HEK293 (cell line): ENCODE results near the gene C19orf73.

Experiments
- OSR2 ChIP-seq: fragments of 450-650 bp; formaldehyde crosslinking; IDR thresholded peaks from 2 replicates; pipeline ENCODE4 v1.5.1; 2016; ENCODE audit warnings: missing biosample characterization, missing genetic modification characterization
- RBAK ChIP-seq: fragments of 450-650 bp; formaldehyde crosslinking; IDR thresholded peaks from 2 replicates; pipeline ENCODE4 v1.5.1; 2016; ENCODE audit warnings: missing biosample characterization, missing genetic modification characterization
- SALL2 ChIP-seq: fragments of 450-650 bp; formaldehyde crosslinking; IDR thresholded peaks from 2 replicates; pipeline ENCODE4 v1.5.0; 2017; ENCODE audit warnings: missing biosample characterization, mild to moderate bottlenecking, missing genetic modification characterization, borderline replicate concordance
- SP3 ChIP-seq: fragments of 450-650 bp; formaldehyde crosslinking; IDR thresholded peaks from 2 replicates; pipeline ENCODE4 v1.5.1; 2016; ENCODE audit warnings: missing biosample characterization, missing genetic modification characterization
- ZBTB20 ChIP-seq: fragments of 450-650 bp; formaldehyde crosslinking; IDR thresholded peaks from 2 replicates; pipeline ENCODE4 v1.5.1; 2016; ENCODE audit warnings: missing biosample characterization, missing genetic modification characterization
- ZBTB48 ChIP-seq: fragments of 450-650 bp; formaldehyde crosslinking; IDR thresholded peaks from 2 replicates; pipeline ENCODE4 v1.5.1; 2016; ENCODE audit warnings: missing biosample characterization, missing genetic modification characterization
- ZNF133 ChIP-seq: fragments of 450-650 bp; formaldehyde crosslinking; IDR thresholded peaks from 2 replicates; pipeline ENCODE4 v1.5.1; 2016; ENCODE audit warnings: missing biosample characterization, missing genetic modification characterization
- ZNF16 ChIP-seq: fragments of 450-650 bp; formaldehyde crosslinking; IDR thresholded peaks from 2 replicates; pipeline ENCODE4 v1.5.1; 2016; ENCODE audit warnings: low read depth, missing biosample characterization, missing genetic modification characterization
- ZNF394 ChIP-seq: fragments of 450-650 bp; formaldehyde crosslinking; IDR thresholded peaks from 2 replicates; pipeline ENCODE4 v1.5.1; 2016; ENCODE audit warnings: missing biosample characterization, missing genetic modification characterization, mild to moderate bottlenecking, moderate library complexity, borderline replicate concordance
- ZNF48 ChIP-seq: fragments of 450-650 bp; formaldehyde crosslinking; IDR thresholded peaks from 2 replicates; pipeline ENCODE4 v1.5.1; 2016; ENCODE audit warnings: missing biosample characterization, missing genetic modification characterization
- ZNF529 ChIP-seq: fragments of 450-650 bp; formaldehyde crosslinking; IDR thresholded peaks from 2 replicates; pipeline ENCODE4 v1.5.1; 2017; ENCODE audit warnings: missing genetic modification characterization, missing biosample characterization; ENCODE audit not compliant: insufficient replicate concordance
- ZNF548 ChIP-seq: fragments of 450-650 bp; formaldehyde crosslinking; IDR thresholded peaks from 2 replicates; pipeline ENCODE4 v1.5.1; 2016; ENCODE audit warnings: missing biosample characterization, missing genetic modification characterization
- ZNF571 ChIP-seq: fragments of 450-650 bp; formaldehyde crosslinking; IDR thresholded peaks from 2 replicates; pipeline ENCODE4 v1.5.0; 2017; ENCODE audit warnings: missing biosample characterization, missing genetic modification characterization
- ZNF596 ChIP-seq: fragments of 450-650 bp; IDR thresholded peaks from 2 replicates; pipeline ENCODE4 v1.5.0; 2018; ENCODE audit warnings: missing biosample characterization, mild to moderate bottlenecking, missing genetic modification characterization, moderate library complexity
- ZNF623 ChIP-seq: fragments of 450-650 bp; formaldehyde crosslinking; IDR thresholded peaks from 2 replicates; pipeline ENCODE4 v1.5.1; 2016; ENCODE audit warnings: missing biosample characterization, missing genetic modification characterization
- ZNF660 ChIP-seq: fragments of 450-650 bp; IDR thresholded peaks from 2 replicates; pipeline ENCODE4 v1.5.1; 2018; ENCODE audit warnings: missing biosample characterization, mild to moderate bottlenecking, missing genetic modification characterization
- ZNF677 ChIP-seq: fragments of 450-650 bp; IDR thresholded peaks from 2 replicates; pipeline ENCODE4 v1.5.0; 2018; ENCODE audit warnings: missing biosample characterization, mild to moderate bottlenecking, missing genetic modification characterization, moderate library complexity
- ZNF768 ChIP-seq: fragments of 450-650 bp; formaldehyde crosslinking; IDR thresholded peaks from 2 replicates; pipeline ENCODE4 v1.5.1; 2018; ENCODE audit warnings: missing biosample characterization, mild to moderate bottlenecking, missing genetic modification characterization
- ZNF843 ChIP-seq: fragments of 450-650 bp; formaldehyde crosslinking; IDR thresholded peaks from 2 replicates; pipeline ENCODE4 v1.5.1; 2016; ENCODE audit warnings: missing biosample characterization, missing genetic modification characterization
- TF ChIP-seq, protein P1 (sequence below): fragments of 450-650 bp; formaldehyde crosslinking; IDR thresholded peaks from 2 replicates; pipeline ENCODE4 v1.5.1; 2016; ENCODE audit warnings: missing biosample characterization, missing genetic modification characterization, borderline replicate concordance
- TF ChIP-seq, protein P2 (sequence below): fragments of 450-650 bp; formaldehyde crosslinking; IDR thresholded peaks from 2 replicates; pipeline ENCODE4 v1.5.1; 2017; ENCODE audit warnings: missing biosample characterization, missing genetic modification characterization
- TF ChIP-seq, protein P3 (sequence below): fragments of 450-650 bp; IDR thresholded peaks from 2 replicates; pipeline ENCODE4 v1.5.1; 2018; ENCODE audit warnings: missing biosample characterization, missing genetic modification characterization
- TF ChIP-seq, protein P4 (sequence below): fragments of 450-650 bp; formaldehyde crosslinking; IDR thresholded peaks from 2 replicates; pipeline ENCODE4 v1.5.1; 2017; ENCODE audit warnings: missing biosample characterization, mild to moderate bottlenecking, missing genetic modification characterization, moderate library complexity
- TF ChIP-seq, protein P5 (sequence below): IDR thresholded peaks from 2 replicates; pipeline ENCODE4 v1.6.1; 2011; ENCODE audit warnings: mild to moderate bottlenecking, low read depth, low read length, borderline replicate concordance
- TF ChIP-seq, protein P6 (sequence below): fragments of 450-650 bp; formaldehyde crosslinking; IDR thresholded peaks from 2 replicates; pipeline ENCODE4 v1.5.1; 2016; ENCODE audit warnings: missing biosample characterization, missing genetic modification characterization

C19orf73 gene

DNA sequence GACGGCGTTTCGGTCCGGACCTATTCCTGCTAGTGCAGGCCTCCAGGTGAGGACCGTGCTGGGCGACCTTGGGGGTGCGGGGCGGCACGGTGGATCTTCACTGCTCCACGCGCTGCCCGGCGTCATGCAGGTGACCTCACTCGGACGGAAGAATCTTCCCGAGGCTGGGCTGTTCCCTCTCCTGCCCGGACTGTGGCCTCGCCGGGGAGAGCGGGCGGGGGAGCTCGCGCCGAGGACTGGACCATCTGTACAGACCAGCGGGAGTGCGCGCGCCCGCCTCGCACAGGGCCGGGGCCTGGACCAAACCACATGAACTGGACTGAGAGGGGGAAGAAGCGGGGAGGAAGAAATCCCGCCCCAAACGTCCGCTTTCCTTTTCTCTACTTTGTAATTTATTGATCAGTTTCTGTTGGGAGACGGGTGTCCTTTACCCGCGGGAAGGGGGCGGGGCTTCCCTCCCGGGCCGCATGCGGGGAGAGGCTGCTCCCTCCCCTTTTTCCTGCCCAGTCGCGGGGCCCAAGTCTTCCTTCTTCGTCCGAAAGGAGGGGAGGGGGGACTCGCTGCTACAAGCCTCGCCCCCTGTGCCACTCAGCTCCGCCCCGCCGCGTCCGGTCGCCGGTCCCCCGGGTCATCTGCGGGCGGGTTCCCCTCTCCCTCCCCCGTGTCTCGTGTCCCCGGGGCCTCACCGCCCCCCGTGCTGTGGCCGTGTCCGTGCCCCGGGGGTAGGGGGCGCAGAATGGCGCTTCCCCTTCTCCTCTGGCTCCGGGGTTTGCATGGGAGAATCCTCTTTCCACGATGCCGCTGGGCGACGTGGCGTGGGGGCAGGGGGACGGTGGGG, 31.4 kb upstream of the C19orf73 start (continued):
- TF ChIP-seq, protein P1, sequence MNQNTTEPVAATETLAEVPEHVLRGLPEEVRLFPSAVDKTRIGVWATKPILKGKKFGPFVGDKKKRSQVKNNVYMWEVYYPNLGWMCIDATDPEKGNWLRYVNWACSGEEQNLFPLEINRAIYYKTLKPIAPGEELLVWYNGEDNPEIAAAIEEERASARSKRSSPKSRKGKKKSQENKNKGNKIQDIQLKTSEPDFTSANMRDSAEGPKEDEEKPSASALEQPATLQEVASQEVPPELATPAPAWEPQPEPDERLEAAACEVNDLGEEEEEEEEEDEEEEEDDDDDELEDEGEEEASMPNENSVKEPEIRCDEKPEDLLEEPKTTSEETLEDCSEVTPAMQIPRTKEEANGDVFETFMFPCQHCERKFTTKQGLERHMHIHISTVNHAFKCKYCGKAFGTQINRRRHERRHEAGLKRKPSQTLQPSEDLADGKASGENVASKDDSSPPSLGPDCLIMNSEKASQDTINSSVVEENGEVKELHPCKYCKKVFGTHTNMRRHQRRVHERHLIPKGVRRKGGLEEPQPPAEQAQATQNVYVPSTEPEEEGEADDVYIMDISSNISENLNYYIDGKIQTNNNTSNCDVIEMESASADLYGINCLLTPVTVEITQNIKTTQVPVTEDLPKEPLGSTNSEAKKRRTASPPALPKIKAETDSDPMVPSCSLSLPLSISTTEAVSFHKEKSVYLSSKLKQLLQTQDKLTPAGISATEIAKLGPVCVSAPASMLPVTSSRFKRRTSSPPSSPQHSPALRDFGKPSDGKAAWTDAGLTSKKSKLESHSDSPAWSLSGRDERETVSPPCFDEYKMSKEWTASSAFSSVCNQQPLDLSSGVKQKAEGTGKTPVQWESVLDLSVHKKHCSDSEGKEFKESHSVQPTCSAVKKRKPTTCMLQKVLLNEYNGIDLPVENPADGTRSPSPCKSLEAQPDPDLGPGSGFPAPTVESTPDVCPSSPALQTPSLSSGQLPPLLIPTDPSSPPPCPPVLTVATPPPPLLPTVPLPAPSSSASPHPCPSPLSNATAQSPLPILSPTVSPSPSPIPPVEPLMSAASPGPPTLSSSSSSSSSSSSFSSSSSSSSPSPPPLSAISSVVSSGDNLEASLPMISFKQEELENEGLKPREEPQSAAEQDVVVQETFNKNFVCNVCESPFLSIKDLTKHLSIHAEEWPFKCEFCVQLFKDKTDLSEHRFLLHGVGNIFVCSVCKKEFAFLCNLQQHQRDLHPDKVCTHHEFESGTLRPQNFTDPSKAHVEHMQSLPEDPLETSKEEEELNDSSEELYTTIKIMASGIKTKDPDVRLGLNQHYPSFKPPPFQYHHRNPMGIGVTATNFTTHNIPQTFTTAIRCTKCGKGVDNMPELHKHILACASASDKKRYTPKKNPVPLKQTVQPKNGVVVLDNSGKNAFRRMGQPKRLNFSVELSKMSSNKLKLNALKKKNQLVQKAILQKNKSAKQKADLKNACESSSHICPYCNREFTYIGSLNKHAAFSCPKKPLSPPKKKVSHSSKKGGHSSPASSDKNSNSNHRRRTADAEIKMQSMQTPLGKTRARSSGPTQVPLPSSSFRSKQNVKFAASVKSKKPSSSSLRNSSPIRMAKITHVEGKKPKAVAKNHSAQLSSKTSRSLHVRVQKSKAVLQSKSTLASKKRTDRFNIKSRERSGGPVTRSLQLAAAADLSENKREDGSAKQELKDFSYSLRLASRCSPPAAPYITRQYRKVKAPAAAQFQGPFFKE = no peak
- peak; percentile 91 for TF ChIP-seq SP3 (tag by site-specific recombination)
- TF ChIP-seq ZNF623 (tag by site-specific recombination) = no peak; the same call in 1 of the 2 replicates
- no peak for TF ChIP-seq ZNF16 (tag by site-specific recombination)
- no peak for TF ChIP-seq ZNF48 (tag by site-specific recombination)
- TF ChIP-seq, protein P2, sequence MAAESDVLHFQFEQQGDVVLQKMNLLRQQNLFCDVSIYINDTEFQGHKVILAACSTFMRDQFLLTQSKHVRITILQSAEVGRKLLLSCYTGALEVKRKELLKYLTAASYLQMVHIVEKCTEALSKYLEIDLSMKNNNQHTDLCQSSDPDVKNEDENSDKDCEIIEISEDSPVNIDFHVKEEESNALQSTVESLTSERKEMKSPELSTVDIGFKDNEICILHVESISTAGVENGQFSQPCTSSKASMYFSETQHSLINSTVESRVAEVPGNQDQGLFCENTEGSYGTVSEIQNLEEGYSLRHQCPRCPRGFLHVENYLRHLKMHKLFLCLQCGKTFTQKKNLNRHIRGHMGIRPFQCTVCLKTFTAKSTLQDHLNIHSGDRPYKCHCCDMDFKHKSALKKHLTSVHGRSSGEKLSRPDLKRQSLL (tag by site-specific recombination) = peak; percentile 7; the same call in 1 of the 2 replicates
- TF ChIP-seq ZNF768 (tag by site-specific recombination) = no peak
- no peak for TF ChIP-seq ZNF529 (tag by site-specific recombination)
- no peak for TF ChIP-seq RBAK
- TF ChIP-seq ZBTB20 (tag by site-specific recombination) = peak; percentile 69; the same call in 1 of the 2 replicates
- TF ChIP-seq, protein P3, sequence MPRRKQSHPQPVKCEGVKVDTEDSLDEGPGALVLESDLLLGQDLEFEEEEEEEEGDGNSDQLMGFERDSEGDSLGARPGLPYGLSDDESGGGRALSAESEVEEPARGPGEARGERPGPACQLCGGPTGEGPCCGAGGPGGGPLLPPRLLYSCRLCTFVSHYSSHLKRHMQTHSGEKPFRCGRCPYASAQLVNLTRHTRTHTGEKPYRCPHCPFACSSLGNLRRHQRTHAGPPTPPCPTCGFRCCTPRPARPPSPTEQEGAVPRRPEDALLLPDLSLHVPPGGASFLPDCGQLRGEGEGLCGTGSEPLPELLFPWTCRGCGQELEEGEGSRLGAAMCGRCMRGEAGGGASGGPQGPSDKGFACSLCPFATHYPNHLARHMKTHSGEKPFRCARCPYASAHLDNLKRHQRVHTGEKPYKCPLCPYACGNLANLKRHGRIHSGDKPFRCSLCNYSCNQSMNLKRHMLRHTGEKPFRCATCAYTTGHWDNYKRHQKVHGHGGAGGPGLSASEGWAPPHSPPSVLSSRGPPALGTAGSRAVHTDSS = peak; percentile 61
- TF ChIP-seq ZNF660 (tag by site-specific recombination) = peak; percentile 81
- no peak for TF ChIP-seq SALL2 (tag by site-specific recombination)
- TF ChIP-seq ZNF394 (tag by site-specific recombination) = peak; percentile 55; the same call in 1 of the 2 replicates
- TF ChIP-seq, protein P4, sequence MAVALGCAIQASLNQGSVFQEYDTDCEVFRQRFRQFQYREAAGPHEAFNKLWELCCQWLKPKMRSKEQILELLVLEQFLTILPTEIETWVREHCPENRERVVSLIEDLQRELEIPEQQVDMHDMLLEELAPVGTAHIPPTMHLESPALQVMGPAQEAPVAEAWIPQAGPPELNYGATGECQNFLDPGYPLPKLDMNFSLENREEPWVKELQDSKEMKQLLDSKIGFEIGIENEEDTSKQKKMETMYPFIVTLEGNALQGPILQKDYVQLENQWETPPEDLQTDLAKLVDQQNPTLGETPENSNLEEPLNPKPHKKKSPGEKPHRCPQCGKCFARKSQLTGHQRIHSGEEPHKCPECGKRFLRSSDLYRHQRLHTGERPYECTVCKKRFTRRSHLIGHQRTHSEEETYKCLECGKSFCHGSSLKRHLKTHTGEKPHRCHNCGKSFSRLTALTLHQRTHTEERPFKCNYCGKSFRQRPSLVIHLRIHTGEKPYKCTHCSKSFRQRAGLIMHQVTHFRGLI (tag by site-specific recombination) = no peak
- no peak for TF ChIP-seq ZNF677 (tag by site-specific recombination)
- no peak for TF ChIP-seq OSR2 (tag by site-specific recombination)
- TF ChIP-seq ZNF133 (tag by site-specific recombination) = no peak
- TF ChIP-seq, protein P5, sequence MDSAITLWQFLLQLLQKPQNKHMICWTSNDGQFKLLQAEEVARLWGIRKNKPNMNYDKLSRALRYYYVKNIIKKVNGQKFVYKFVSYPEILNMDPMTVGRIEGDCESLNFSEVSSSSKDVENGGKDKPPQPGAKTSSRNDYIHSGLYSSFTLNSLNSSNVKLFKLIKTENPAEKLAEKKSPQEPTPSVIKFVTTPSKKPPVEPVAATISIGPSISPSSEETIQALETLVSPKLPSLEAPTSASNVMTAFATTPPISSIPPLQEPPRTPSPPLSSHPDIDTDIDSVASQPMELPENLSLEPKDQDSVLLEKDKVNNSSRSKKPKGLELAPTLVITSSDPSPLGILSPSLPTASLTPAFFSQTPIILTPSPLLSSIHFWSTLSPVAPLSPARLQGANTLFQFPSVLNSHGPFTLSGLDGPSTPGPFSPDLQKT = no peak
- no peak for TF ChIP-seq ZBTB48 (tag by site-specific recombination)
- no peak for TF ChIP-seq ZNF548
- TF ChIP-seq ZNF571 (tag by site-specific recombination) = no peak
- peak; percentile 21; the same call in 1 of the 2 replicates for TF ChIP-seq ZNF843 (tag by site-specific recombination)
- TF ChIP-seq, protein P6, sequence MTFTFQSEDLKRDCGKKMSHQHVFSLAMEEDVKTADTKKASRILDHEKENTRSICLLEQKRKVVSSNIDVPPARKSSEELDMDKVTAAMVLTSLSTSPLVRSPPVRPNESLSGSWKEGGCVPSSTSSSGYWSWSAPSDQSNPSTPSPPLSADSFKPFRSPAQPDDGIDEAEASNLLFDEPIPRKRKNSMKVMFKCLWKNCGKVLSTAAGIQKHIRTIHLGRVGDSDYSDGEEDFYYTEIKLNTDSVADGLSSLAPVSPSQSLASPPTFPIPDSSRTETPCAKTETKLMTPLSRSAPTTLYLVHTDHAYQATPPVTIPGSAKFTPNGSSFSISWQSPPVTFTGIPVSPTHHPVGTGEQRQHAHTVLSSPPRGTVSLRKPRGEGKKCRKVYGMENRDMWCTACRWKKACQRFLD (tag by site-specific recombination) = no peak
- no peak for TF ChIP-seq ZNF596 (tag by site-specific recombination)
